Neural crest cell (in vitro differentiated cells): ENCODE measurements around the gene CLTB. TPM values are rescaled to one million over a fixed set of nuclear protein-coding genes. Genes with fewer than 3 reads are reported as not detected.

Experiments
- DNase-seq: peaks from one replicate; pipeline ENCODE4 v3.0.0; 2021; ENCODE audit warnings: low read depth, mixed read lengths, low spot score
- H3K27ac Mint-ChIP-seq: one replicate; pipeline ENCODE4 v1.8.0; 2021; ENCODE audit warnings: mild to moderate bottlenecking, mixed read lengths; ENCODE audit not compliant: unreplicated experiment
- H3K27me3 Mint-ChIP-seq: 2 replicates; pipeline ENCODE4 v1.8.0; 2021; ENCODE audit warnings: low read depth, mild to moderate bottlenecking, mixed read lengths
- H3K36me3 Mint-ChIP-seq: 2 replicates; pipeline ENCODE4 v1.8.0; 2021; ENCODE audit warnings: low read depth, mild to moderate bottlenecking, mixed read lengths
- H3K4me1 Mint-ChIP-seq: 2 replicates; pipeline ENCODE4 v1.8.0; 2021; ENCODE audit warnings: mixed read lengths
- H3K4me3 Mint-ChIP-seq: one replicate; pipeline ENCODE4 v1.8.0; 2021; ENCODE audit warnings: mild to moderate bottlenecking, mixed read lengths
- H3K9me3 Mint-ChIP-seq: 2 replicates; pipeline ENCODE4 v1.8.0; 2021; ENCODE audit warnings: mixed read lengths
- total RNA-seq: library from RNA; stranded (reverse); gene quantifications from 2 replicates; pipeline ENCODE4 v1.2.1, GENCODE V29; 2021
- TF ChIP-seq, protein P1 (sequence below): fragments of 200-600 bp; sonication (generic); conservative IDR thresholded peaks from 2 replicates; pipeline ENCODE4 v1.5.0; 2021; ENCODE audit warnings: antibody characterized with exemption, mild to moderate bottlenecking

The CLTB gene
- total RNA-seq, 1 donor from 2014 or later: 31.6 TPM

DNA sequence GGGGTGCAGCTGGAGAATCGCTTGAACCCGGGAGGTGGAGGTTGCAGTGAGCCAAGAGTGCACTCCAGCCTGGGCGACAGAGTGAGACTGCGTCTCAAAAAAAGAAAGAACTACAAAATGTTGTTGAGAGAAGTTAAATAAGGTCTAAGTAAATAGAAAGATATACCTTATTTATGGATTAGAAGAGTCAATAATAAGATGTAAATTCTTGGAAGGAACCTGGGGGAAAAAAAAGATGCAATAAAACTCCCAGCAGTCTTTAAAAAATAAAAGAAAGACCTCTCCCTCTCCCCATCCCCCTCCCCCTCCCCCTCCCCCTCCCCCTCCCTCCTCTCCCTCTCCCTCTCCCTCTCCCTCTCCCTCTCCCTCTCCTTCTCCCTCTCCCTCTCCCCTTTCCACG, 16.4 kb upstream of the CLTB start:
- no peak for DNase-seq
- Mint-ChIP-seq H3K9me3 (peaks cover 4% of the 10 kb centered on the region), H3K36me3 (peaks cover 4% of the 10 kb centered on the region), H3K4me1 (peaks cover 8% of the 10 kb centered on the region), H3K27me3 (peaks cover 15% of the 10 kb centered on the region), H3K27ac (no peak overlapping the region), H3K4me3 (no peak overlapping the region)
- TF ChIP-seq, protein P1, sequence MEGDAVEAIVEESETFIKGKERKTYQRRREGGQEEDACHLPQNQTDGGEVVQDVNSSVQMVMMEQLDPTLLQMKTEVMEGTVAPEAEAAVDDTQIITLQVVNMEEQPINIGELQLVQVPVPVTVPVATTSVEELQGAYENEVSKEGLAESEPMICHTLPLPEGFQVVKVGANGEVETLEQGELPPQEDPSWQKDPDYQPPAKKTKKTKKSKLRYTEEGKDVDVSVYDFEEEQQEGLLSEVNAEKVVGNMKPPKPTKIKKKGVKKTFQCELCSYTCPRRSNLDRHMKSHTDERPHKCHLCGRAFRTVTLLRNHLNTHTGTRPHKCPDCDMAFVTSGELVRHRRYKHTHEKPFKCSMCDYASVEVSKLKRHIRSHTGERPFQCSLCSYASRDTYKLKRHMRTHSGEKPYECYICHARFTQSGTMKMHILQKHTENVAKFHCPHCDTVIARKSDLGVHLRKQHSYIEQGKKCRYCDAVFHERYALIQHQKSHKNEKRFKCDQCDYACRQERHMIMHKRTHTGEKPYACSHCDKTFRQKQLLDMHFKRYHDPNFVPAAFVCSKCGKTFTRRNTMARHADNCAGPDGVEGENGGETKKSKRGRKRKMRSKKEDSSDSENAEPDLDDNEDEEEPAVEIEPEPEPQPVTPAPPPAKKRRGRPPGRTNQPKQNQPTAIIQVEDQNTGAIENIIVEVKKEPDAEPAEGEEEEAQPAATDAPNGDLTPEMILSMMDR: no peak

DNA sequence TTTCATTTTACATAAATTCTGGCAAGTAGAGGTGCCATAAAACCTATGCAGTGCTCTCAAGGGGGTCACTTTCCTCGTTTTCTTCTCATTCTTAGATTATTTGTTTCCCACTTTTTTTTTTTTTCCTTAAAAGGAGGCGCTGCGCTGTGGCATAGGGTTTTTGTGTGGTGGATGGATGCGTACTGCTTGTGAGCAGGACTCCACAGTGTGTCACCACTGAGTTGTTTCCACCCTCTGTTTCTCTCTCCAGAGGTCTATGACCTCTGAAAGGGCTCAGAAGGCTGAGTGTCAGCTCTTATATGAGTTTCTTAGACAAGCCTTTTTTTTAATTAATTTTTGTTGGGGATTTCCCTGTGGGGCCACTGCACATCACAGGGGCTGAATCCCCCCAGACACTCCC, 13.6 kb upstream of the CLTB start:
- peaks cover 4% of the 10 kb centered on the region for H3K9me3 Mint-ChIP-seq
- no peak for DNase-seq
- H3K27me3 Mint-ChIP-seq: peaks cover 8% of the 10 kb centered on the region
- no peak overlapping the region for H3K4me3 Mint-ChIP-seq
- no peak overlapping the region for H3K27ac Mint-ChIP-seq
- H3K36me3 Mint-ChIP-seq: peaks cover 8% of the 10 kb centered on the region
- peaks cover 8% of the 10 kb centered on the region for H3K4me1 Mint-ChIP-seq
- TF ChIP-seq, protein P1: no peak

DNA sequence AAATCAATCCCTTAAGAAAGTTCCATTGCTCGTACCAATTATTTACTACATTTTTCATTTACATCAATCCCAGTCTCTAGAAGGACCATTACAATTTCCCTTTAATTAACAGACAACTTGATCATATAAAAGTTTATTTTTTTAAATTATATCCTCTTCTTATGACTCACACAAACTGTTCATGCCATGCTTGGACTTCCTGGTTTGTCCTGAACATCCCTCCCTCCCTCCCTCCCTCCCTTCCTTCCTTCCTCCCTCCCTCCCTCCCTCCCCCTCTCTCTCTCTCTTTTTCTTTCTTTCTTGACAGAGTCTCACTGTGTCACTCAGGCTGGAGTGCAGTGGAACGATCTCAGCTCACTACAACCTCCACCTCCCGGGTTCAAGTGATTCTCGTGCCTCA, 11.6 kb upstream of the CLTB start:
- H3K4me1 Mint-ChIP-seq: peaks cover 8% of the 10 kb centered on the region
- no peak for DNase-seq
- no peak overlapping the region for H3K27ac Mint-ChIP-seq
- H3K27me3 Mint-ChIP-seq: peaks cover 8% of the 10 kb centered on the region
- H3K36me3 Mint-ChIP-seq: peaks cover 8% of the 10 kb centered on the region
- H3K9me3 Mint-ChIP-seq: peaks cover 4% of the 10 kb centered on the region
- no peak overlapping the region for H3K4me3 Mint-ChIP-seq
- TF ChIP-seq, protein P1: no peak

DNA sequence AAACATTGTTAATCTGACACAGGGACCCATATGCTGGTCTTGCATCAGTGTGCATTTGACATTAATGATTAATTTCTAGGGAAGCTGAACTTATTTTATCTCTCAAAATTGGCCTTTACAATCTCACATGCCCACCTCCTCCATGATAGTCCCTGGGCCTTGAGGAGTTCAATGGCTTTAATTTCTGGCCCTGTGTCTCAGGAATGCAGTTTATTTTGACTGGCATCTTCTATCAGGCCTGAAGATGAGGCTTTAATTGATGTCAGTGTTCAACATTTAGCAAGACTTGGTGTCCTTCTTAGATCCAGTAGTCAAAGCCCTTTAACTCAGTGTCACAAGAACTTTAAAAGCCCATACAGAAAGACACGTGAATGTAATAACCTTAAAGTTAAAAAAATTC, 10.5 kb upstream of the CLTB start:
- TF ChIP-seq, protein P1: no peak

DNA sequence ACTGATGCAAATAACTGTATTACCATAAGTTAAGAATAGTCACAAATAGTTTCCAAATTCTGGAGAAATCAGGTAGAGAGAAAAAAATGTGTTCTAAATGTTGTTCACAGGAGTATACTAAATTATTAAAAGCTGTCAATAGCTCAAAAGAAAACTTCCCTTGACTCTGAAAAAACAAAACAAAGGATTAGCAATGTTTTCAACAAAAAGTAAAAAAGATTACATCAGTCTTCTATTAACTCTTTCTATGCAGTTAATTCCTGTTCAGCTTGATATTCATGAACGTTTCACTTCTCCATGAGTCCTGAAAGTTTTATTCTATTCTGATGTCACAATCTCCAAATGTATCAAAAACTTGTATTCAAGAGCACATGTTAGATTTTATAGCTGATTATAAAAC, 9.5 kb upstream of the CLTB start:
- Mint-ChIP-seq H3K9me3 (no peaks in the 10 kb centered on the region), H3K27me3 (peaks cover 18% of the 10 kb centered on the region), H3K27ac (peak overlapping the region; percentile 67), H3K4me1 (peaks cover 4% of the 10 kb centered on the region), H3K4me3 (no peak overlapping the region), H3K36me3 (peaks cover 7% of the 10 kb centered on the region)
- DNase-seq: no peak
- TF ChIP-seq, protein P1: no peak

More for the DNA sequence above, 10.5 kb upstream of the CLTB start:
- Mint-ChIP-seq H3K9me3 (no peaks in the 10 kb centered on the region), H3K4me1 (peaks cover 4% of the 10 kb centered on the region), H3K27me3 (peaks cover 11% of the 10 kb centered on the region), H3K27ac (no peak overlapping the region), H3K36me3 (peaks cover 7% of the 10 kb centered on the region), H3K4me3 (no peak overlapping the region)
- DNase-seq: no peak

DNA sequence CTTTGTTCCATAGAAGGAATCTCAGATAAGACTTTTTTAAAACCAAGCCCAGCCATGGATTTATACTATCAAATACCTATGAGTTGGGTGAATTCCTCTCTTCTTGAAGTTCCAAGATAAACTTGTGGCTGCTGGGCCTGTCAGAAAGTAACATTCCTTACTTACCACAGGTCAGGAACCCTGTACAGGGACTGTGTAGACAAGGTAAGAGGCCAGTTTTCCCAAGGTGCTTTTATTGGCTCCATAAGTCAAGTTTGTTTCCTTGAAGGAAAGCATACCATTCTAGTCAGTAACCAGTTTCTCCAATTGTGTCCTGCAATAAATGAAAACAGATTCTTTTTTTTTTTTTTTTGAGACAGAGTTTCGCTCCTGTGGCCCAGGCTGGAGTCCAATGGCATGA, 8.8 kb upstream of the CLTB start:
- DNase-seq: no peak
- H3K36me3 Mint-ChIP-seq: peaks cover 7% of the 10 kb centered on the region
- H3K9me3 Mint-ChIP-seq: peaks cover 4% of the 10 kb centered on the region
- peaks cover 4% of the 10 kb centered on the region for H3K4me1 Mint-ChIP-seq
- TF ChIP-seq, protein P1: no peak
- H3K27ac Mint-ChIP-seq: no peak overlapping the region
- peaks cover 24% of the 10 kb centered on the region for H3K27me3 Mint-ChIP-seq
- H3K4me3 Mint-ChIP-seq: no peak overlapping the region
